ENCODE results near the gene IAH1.
"Not testable (repeated sequence)": the region's sequence is repeated elsewhere in the genome, so short reads cannot be mapped to it uniquely, and the experiment has no call there.

Gene IAH1

GRCh38 chr2:9473985-9474360, 378 bp upstream of the IAH1 start:
- DNase-seq, result no peak

- DNase-seq, result no peak
Observed at GRCh38 chr2:9477914-9478313, 3.6 kb downstream of the IAH1 start.

GRCh38 chr2:9478526-9478925, 4.2 kb downstream of the IAH1 start:
- DNase-seq, result no peak

GRCh38 chr2:9480157-9480556, 5.8 kb downstream of the IAH1 start:
- no peak for DNase-seq

GRCh38 chr2:9483107-9483506, 8.8 kb downstream of the IAH1 start:
- no peak for DNase-seq

- no peak for DNase-seq
Observed at GRCh38 chr2:9484533-9484932, 10.2 kb downstream of the IAH1 start.

- no peak for DNase-seq
Observed at GRCh38 chr2:9488583-9489547, 14.5 kb downstream of the IAH1 start.

GRCh38 chr2:9490789-9491188, 16.4 kb downstream of the IAH1 start:
- no peak for DNase-seq

GRCh38 chr2:9492927-9493326, 18.6 kb downstream of the IAH1 start:
- no peak for DNase-seq

GRCh38 chr2:9493478-9493877, 19.1 kb downstream of the IAH1 start:
- no peak for DNase-seq

GRCh38 chr2:9494081-9494480, 19.7 kb downstream of the IAH1 start:
- no peak for DNase-seq

- no peak for DNase-seq
Observed at GRCh38 chr2:9497017-9497416, 22.7 kb downstream of the IAH1 start.

- no peak for DNase-seq
Observed at GRCh38 chr2:9498210-9498609, 23.9 kb downstream of the IAH1 start.

GRCh38 chr2:9508931-9509330, 34.6 kb downstream of the IAH1 start:
- no peak for DNase-seq

- not testable (repeated sequence) for DNase-seq
Observed at GRCh38 chr2:9513946-9514345, 39.6 kb downstream of the IAH1 start.

GRCh38 chr2:9517118-9517782, 42.9 kb downstream of the IAH1 start:
- DNase-seq, result no peak

GRCh38 chr2:9518163-9518562, 43.8 kb downstream of the IAH1 start:
- no peak for DNase-seq

GRCh38 chr2:9518780-9519179, 44.4 kb downstream of the IAH1 start:
- DNase-seq, result no peak

- DNase-seq, result no peak
Observed at GRCh38 chr2:9519250-9519649, 44.9 kb downstream of the IAH1 start.

GRCh38 chr2:9524291-9524690, 49.9 kb downstream of the IAH1 start:
- DNase-seq, result no peak

GRCh38 chr2:9525266-9525665, 50.9 kb downstream of the IAH1 start:
- DNase-seq, result no peak

GRCh38 chr2:9527995-9528787, 53.8 kb downstream of the IAH1 start:
- no peak for DNase-seq

- no peak for DNase-seq
Observed at GRCh38 chr2:9532421-9532820, 58.1 kb downstream of the IAH1 start.

GRCh38 chr2:9533663-9534062, 59.3 kb downstream of the IAH1 start:
- no peak for DNase-seq
